ENCODE measurements around the gene FNBP1.
"Not testable (repeated sequence)": the region's sequence is repeated elsewhere in the genome, so short reads cannot be mapped to it uniquely, and the experiment has no call there.

Gene FNBP1

GRCh38 chr9:129954868-129955550, 88.0 kb downstream of the FNBP1 start:
- DNase-seq (ENCODE audit: extremely low read depth, low read depth), result no peak
- no peak for TF ChIP-seq CTCF (IDR thresholded peaks at IDR 0.05; ENCODE audit: low read depth, low read length)

- TF ChIP-seq CTCF (IDR thresholded peaks at IDR 0.05; ENCODE audit: low read depth, low read length), result no peak
Measured at GRCh38 chr9:129953736-129954135, 89.3 kb downstream of the FNBP1 start.

GRCh38 chr9:129952337-129952736, 90.7 kb downstream of the FNBP1 start:
- DNase-seq (ENCODE audit: extremely low read depth, low read depth), result no peak
- no peak for TF ChIP-seq CTCF (IDR thresholded peaks at IDR 0.05; ENCODE audit: low read depth, low read length)

More at GRCh38 chr9:129953736-129954135, 89.3 kb downstream of the FNBP1 start:
- DNase-seq (ENCODE audit: extremely low read depth, low read depth), result no peak

DNA sequence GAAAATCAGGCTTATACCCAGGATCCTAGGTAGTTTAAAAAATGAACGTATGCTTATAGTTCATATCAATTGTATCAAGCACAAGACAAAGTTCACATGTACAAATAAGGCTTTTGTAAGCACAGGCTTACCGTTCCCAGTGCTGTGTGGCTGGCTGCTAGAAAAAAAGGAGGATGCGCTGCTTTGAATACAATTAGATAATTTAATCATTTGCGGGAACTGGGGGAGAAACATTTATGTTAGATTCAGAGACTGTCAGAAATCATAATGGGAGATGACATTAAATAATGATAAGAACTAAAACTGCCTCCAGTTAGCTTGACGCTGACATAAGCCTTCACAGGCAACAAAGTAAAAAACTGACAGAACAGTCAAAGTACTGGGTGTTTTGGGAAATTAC, 93.2 kb downstream of the FNBP1 start:
- TF ChIP-seq CTCF (IDR thresholded peaks at IDR 0.05; ENCODE audit: low read depth, low read length), result no peak
- no peak for DNase-seq (ENCODE audit: extremely low read depth, low read depth)

DNA sequence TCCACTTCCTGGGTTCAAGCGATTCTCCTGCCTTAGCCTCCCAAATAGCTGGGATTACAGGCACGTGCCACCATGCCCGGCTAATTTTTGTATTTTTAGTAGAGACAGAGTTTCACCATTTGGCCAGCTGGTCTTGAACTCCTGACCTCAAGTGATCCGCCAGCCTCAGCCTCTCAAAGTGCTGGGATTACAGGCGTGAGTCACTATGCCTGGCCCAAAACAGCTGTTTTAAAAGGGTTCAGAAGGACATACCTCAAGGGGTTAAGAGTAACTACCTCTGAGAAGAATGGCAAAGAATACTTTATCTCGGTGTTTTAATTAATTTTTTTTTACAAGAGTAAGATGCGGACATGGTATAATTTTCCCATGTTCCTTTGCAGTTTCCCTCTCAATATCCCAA, 94.4 kb downstream of the FNBP1 start:
- not testable (repeated sequence) for DNase-seq (ENCODE audit: extremely low read depth, low read depth)

DNA sequence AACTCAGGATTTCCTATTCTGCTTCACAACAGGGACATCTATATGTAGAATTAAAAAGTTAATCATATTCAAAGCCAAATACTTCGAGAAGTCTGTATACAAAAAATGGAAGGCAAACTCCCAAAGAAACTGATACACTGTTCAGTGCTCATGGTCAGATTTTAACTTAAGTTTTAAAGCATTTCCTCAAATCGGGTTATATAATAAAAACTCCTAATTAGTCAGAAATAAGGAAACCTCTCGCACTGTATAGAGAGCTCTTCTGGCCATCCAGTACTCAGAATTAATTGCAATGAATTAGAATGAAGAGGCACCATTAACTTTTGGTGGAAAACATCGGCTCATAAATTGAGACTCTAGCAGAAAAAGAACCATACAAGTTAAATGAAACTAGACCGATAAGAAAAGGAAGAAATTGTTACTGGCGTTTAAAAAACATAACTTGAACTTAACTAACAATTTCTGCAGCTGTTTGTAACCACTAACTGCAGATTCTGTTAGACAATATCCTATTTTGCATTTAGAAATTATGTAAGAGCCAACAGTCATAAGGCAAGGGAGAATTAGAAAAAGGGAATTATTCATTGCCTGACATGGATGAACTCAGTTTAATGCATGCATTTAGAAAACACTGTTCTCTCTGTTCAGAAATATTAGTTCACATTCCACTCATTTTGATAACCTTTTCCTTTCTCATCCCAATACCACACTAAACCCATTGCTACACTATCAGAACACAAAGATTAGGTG, 96.6 kb downstream of the FNBP1 start:
- no peak for TF ChIP-seq CTCF (IDR thresholded peaks at IDR 0.05; ENCODE audit: low read depth, low read length)
- no peak for DNase-seq (ENCODE audit: extremely low read depth, low read depth)

- no peak for TF ChIP-seq CTCF (IDR thresholded peaks at IDR 0.05; ENCODE audit: low read depth, low read length)
- no peak for DNase-seq (ENCODE audit: extremely low read depth, low read depth)
Measured at GRCh38 chr9:129945314-129945713, 97.7 kb downstream of the FNBP1 start.

Data from AG09319 (cell line).